B cell (primary cell): ENCODE measurements around the gene OTOP2. TPM values are rescaled to one million over a fixed set of nuclear protein-coding genes. Genes with fewer than 3 reads are reported as not detected.

Experiments
- ATAC-seq: fragments of 200-7000 bp; cut with Tn5 transposase; one replicate; pipeline ENCODE4 v1.10.0; 2021; ENCODE audit warnings: low read depth, mild to moderate bottlenecking, moderate number of reproducible peaks, moderate library complexity
- CTCF ChIA-PET: fragments of 350-600 bp; sonication (Branson Sonifier 250); formaldehyde crosslinking; loops from one replicate; lab custom pipeline; 2021; ENCODE audit warnings: antibody characterized with exemption, inconsistent platforms; lab: Charles Lee
- POLR2A ChIA-PET: fragments of 350-600 bp; sonication (Branson Sonifier 250); formaldehyde crosslinking; loops from one replicate; lab custom pipeline; 2021; ENCODE audit warnings: antibody characterized with exemption; lab: Charles Lee
- DNase-seq: peaks from one replicate; pipeline ENCODE4 v3.0.0; 2013
- H2AFZ ChIP-seq: 2 replicates; pipeline ENCODE4 v1.6.1; 2012; ENCODE audit warnings: mild to moderate bottlenecking, low read depth, low read length; ENCODE audit not compliant: insufficient read depth, poor library complexity, severe bottlenecking
- H3K27ac ChIP-seq, 2 donors: 1 replicate in 1 of 2; 2 replicates in 1 of 2; pipeline ENCODE4 v1.5.1; 2012 to 2013; ENCODE audit warnings: low read length in 2 of 2, mild to moderate bottlenecking in 2 of 2, moderate library complexity in 1 of 2
- H3K27me3 ChIP-seq, 4 experiments: fragments of 200-600 bp in 1 of 4; sonication (generic) in 1 of 4; replicated peaks in 1 of 4; 1 replicate in 2 of 4; 2 replicates in 2 of 4; pipeline versions ENCODE4 v1.6.1 to v1.7.0; 2013 to 2016; ENCODE audit warnings: low read length in 3 of 4, mild to moderate bottlenecking in 2 of 4, mixed read lengths in 1 of 4, moderate library complexity in 1 of 4; ENCODE audit not compliant: insufficient read depth in 4 of 4, control insufficient read depth in 3 of 4; ENCODE audit errors: control extremely low read depth in 1 of 4
- H3K36me3 ChIP-seq, 2 experiments: replicated peaks in 1 of 2; 1 replicate in 1 of 2; 2 replicates in 1 of 2; pipeline versions ENCODE4 v1.6.1 to v1.7.1; 2013; ENCODE audit warnings: low read length in 1 of 2; ENCODE audit not compliant: insufficient read depth in 2 of 2, control insufficient read depth in 1 of 2; ENCODE audit errors: control extremely low read depth in 1 of 2, extremely low read depth in 1 of 2
- H3K4me1 ChIP-seq, 2 donors: fragments of 200-600 bp in 1 of 2; sonication (generic) in 1 of 2; 1 replicate in 1 of 2; 2 replicates in 1 of 2; pipeline versions ENCODE4 v1.5.1 to v1.6.1; 2013 to 2017; ENCODE audit warnings: low read length in 2 of 2; ENCODE audit not compliant: control insufficient read depth in 2 of 2, insufficient read depth in 2 of 2
- H3K4me2 ChIP-seq: replicated peaks from 2 replicates; pipeline ENCODE3; 2012; ENCODE audit warnings: mild to moderate bottlenecking, low read depth, low read length; ENCODE audit not compliant: poor library complexity, severe bottlenecking
- H3K4me3 ChIP-seq, 5 experiments: fragments of 200-600 bp in 1 of 5; sonication (generic) in 1 of 5; 1 replicate in 3 of 5; 2 replicates in 2 of 5; pipeline versions ENCODE4 v1.5.1 to v1.7.0; 2011 to 2016; ENCODE audit warnings: low read length in 4 of 5, mild to moderate bottlenecking in 4 of 5, low read depth in 2 of 5, control low read depth in 1 of 5, moderate library complexity in 1 of 5; ENCODE audit not compliant: insufficient read depth in 1 of 5; ENCODE audit errors: control extremely low read depth in 1 of 5, extremely low read depth in 1 of 5
- H3K79me2 ChIP-seq: fragments of 200-600 bp; sonication (generic); one replicate; pipeline ENCODE4 v1.6.0; 2016; ENCODE audit warnings: low read length; ENCODE audit not compliant: control insufficient read depth, insufficient read depth
- H3K9ac ChIP-seq: fragments of 200-600 bp; sonication (generic); 2 replicates; pipeline ENCODE4 v1.6.1; 2017; ENCODE audit warnings: mild to moderate bottlenecking, low read length, moderate library complexity
- H3K9me3 ChIP-seq, 3 donors: one replicate each; pipeline versions ENCODE4 v1.6.1 to v1.7.1; 2013; ENCODE audit warnings: low read length in 2 of 3; ENCODE audit not compliant: control insufficient read depth in 2 of 3, insufficient read depth in 1 of 3; ENCODE audit errors: control extremely low read depth in 1 of 3
- H4K20me1 ChIP-seq: 2 replicates; pipeline ENCODE4 v1.6.0; 2012; ENCODE audit warnings: mild to moderate bottlenecking, low read length; ENCODE audit not compliant: insufficient read depth, control insufficient read depth, poor library complexity, severe bottlenecking
- H3K27ac Mint-ChIP-seq: one replicate; pipeline ENCODE4 v1.8.0; 2021; ENCODE audit warnings: mixed read lengths
- H3K27me3 Mint-ChIP-seq: one replicate; pipeline ENCODE4 v1.8.0; 2021; ENCODE audit warnings: mixed read lengths
- H3K4me1 Mint-ChIP-seq: one replicate; pipeline ENCODE4 v1.8.0; 2021; ENCODE audit warnings: mixed read lengths
- H3K4me3 Mint-ChIP-seq: one replicate; pipeline ENCODE4 v1.8.0; 2021; ENCODE audit warnings: mixed read lengths
- H3K9me3 Mint-ChIP-seq: one replicate; pipeline ENCODE4 v1.8.0; 2022; ENCODE audit warnings: mixed read lengths; ENCODE audit not compliant: insufficient read depth
- CTCF ChIP-seq: fragments of 200-600 bp; IDR thresholded peaks from one replicate; pipeline ENCODE4 v1.8.0; 2022; ENCODE audit warnings: antibody characterized with exemption, mild to moderate bottlenecking
- EZH2 ChIP-seq: IDR thresholded peaks from 2 replicates; pipeline ENCODE4 v1.6.1; 2012; ENCODE audit warnings: borderline replicate concordance, low read depth, mild to moderate bottlenecking, moderate library complexity, low read length; ENCODE audit not compliant: insufficient read depth, poor library complexity, severe bottlenecking
- WGBS: methylation state at CpG from one replicate; pipeline ENCODE4 v1.1.5; 2013; ENCODE audit warnings: missing lambda C conversion rate; ENCODE audit not compliant: insufficient coverage; 5-methylcytosine and 5-hydroxymethylcytosine counted together
- intact Hi-C: fragments of 100-400 bp; cut with micrococcal nuclease; formaldehyde crosslinking; loops from one replicate; pipeline ENCODE4 v1.10.0; 2022
- polyA plus RNA-seq: library from polyadenylated mRNA; depleted of rRNA; stranded (reverse); fragments of >200 nt; gene quantifications from 2 replicates; pipeline ENCODE4 v1.2.3, GENCODE V29; 2012
- total RNA-seq, 2 donors: library from RNA; stranded (reverse); fragments of 120-200 nt in 1 of 2; gene quantifications; 1 replicate in 1 of 2; 2 replicates in 1 of 2; pipeline versions ENCODE4 v1.2.3 to v1.2.4, GENCODE V29; 2013 to 2022

Gene OTOP2
- total and polyA plus RNA-seq, 2 donors (not counting 1 experiment from before 2014, with no cell fraction given) = not detected

- Histone ChIP-seq H3K4me2 (no peak overlapping the region), H3K27ac (no peak overlapping the region), H3K36me3 (no peaks in the 10 kb centered on the region), H3K4me1 (no peaks in the 10 kb centered on the region), H3K79me2 (no peaks in the 10 kb centered on the region), H3K27me3 (peaks cover 0 to 18% (median 0%) of the 10 kb centered on the region in 4 experiments), H3K4me3 (no peak overlapping the region), H3K9ac (no peak overlapping the region), H3K9me3 (peaks cover 0 to 4% (median 0%) of the 10 kb centered on the region in 3 donors), H2AFZ (no peak overlapping the region), H4K20me1 (no peaks in the 10 kb centered on the region)
- Mint-ChIP-seq H3K4me1 (no peaks in the 10 kb centered on the region), H3K27ac (no peak overlapping the region), H3K4me3 (no peak overlapping the region), H3K9me3 (no peaks in the 10 kb centered on the region), H3K27me3 (peaks cover 30% of the 10 kb centered on the region)
- TF ChIP-seq EZH2 (no peak), CTCF (no peak)
- no peak for ATAC-seq
- 89% methylated on average over 14 of the region's 14 CpGs for WGBS
- ChIA-PET CTCF (interaction anchor here (1.3 kb wide), 1 partner anchor 11 kb away, joined by 4 read pairs; no protein-coding TSS in a partner anchor), POLR2A (no interaction called here)
- no peak for DNase-seq
- intact Hi-C loops = no loop called here
Measured at GRCh38 chr17:74946641-74947040, 22.6 kb downstream of the OTOP2 start.

- no peak overlapping the region for H3K9ac ChIP-seq
- ChIA-PET CTCF (interaction anchor here (1.3 kb wide), 1 partner anchor 10 kb away, joined by 4 read pairs; no protein-coding TSS in a partner anchor), POLR2A (no interaction called here)
- H3K9me3 ChIP-seq = peaks cover 0 to 4% (median 0%) of the 10 kb centered on the region in 3 donors
- no peaks in the 10 kb centered on the region for H3K4me1 ChIP-seq
- H3K36me3 ChIP-seq = no peaks in the 10 kb centered on the region
- no peak overlapping the region for H3K4me3 ChIP-seq
- no peak overlapping the region for H3K27ac Mint-ChIP-seq
- no peaks in the 10 kb centered on the region for H3K79me2 ChIP-seq
- ATAC-seq = no peak
- no peaks in the 10 kb centered on the region for H4K20me1 ChIP-seq
- peaks cover 0 to 18% (median 0%) of the 10 kb centered on the region in 4 experiments for H3K27me3 ChIP-seq
- H3K4me1 Mint-ChIP-seq = no peaks in the 10 kb centered on the region
- no peak for TF ChIP-seq EZH2
- no peak for TF ChIP-seq CTCF
- DNase-seq = no peak
- H3K27ac ChIP-seq = no peak overlapping the region
- H3K4me3 Mint-ChIP-seq = no peak overlapping the region
- no peaks in the 10 kb centered on the region for H3K9me3 Mint-ChIP-seq
- peaks cover 25% of the 10 kb centered on the region for H3K27me3 Mint-ChIP-seq
- H2AFZ ChIP-seq = no peak overlapping the region
- no peak overlapping the region for H3K4me2 ChIP-seq
- 94% methylated on average over 15 of the region's 17 CpGs for WGBS
- intact Hi-C loops = no loop called here
Measured at GRCh38 chr17:74947041-74947754, 23.1 kb downstream of the OTOP2 start.
